Activated naive CD4-positive, alpha-beta T cell treated with anti-CD3 and anti-CD28 coated beads, Interleukin-2, amount 10 ng/mL, durations not matched to agents 7 days and 5 days (primary cell): ENCODE data around the gene RMRP.

Experiments
- CTCF ChIA-PET: fragments of 350-600 bp; sonication (Branson Sonifier 250); formaldehyde crosslinking; loops from one replicate; lab custom pipeline; 2021; ENCODE audit warnings: antibody characterized with exemption; lab: Charles Lee
- DNase-seq: peaks from one replicate; pipeline ENCODE4 v3.0.0-alpha.2; 2020
- H3K27ac Mint-ChIP-seq: one replicate; pipeline ENCODE4 v1.8.0; 2021; ENCODE audit warnings: mild to moderate bottlenecking, moderate library complexity, mixed read lengths
- H3K27me3 Mint-ChIP-seq: one replicate; pipeline ENCODE4 v1.8.0; 2021; ENCODE audit warnings: mild to moderate bottlenecking, mixed read lengths
- H3K36me3 Mint-ChIP-seq: one replicate; pipeline ENCODE4 v1.8.0; 2021; ENCODE audit warnings: mixed read lengths
- H3K4me1 Mint-ChIP-seq: one replicate; pipeline ENCODE4 v1.8.0; 2021; ENCODE audit warnings: mixed read lengths
- H3K4me3 Mint-ChIP-seq: one replicate; pipeline ENCODE4 v1.8.0; 2021; ENCODE audit warnings: mild to moderate bottlenecking, moderate library complexity, mixed read lengths
- H3K9me3 Mint-ChIP-seq: one replicate; pipeline ENCODE4 v1.8.0; 2021; ENCODE audit warnings: mixed read lengths

Gene RMRP

DNA sequence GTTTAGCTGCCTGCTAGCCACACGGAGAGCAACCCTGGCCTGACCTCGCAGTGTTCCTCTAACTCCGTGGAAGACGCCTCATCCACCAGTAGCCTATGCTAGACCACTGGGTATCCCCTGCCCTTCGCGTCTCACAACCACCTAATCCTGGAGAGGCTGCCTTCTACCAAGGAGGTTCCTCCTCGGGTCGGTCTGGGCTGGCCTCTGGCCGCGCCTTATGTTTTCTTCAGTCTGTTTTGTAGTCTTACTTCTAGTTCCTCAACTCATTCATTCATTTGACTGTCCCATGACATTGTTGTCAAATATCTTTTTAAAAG, 33.5 kb upstream of the RMRP start:
- Mint-ChIP-seq H3K4me3 (peak overlapping the region; percentile 80), H3K4me1 (peaks cover 27% of the 10 kb centered on the region), H3K27ac (no peak overlapping the region), H3K27me3 (peaks cover 20% of the 10 kb centered on the region), H3K9me3 (no peaks in the 10 kb centered on the region), H3K36me3 (peaks cover 5% of the 10 kb centered on the region)
- CTCF ChIA-PET, result interaction anchor here (1.0 to 2.3 kb wide), 4 partner anchors 18 to 80 kb away, joined by 3 to 6 read pairs (median 4); partner anchors contain the start of gene CA9
- DNase-seq, result no peak

DNA sequence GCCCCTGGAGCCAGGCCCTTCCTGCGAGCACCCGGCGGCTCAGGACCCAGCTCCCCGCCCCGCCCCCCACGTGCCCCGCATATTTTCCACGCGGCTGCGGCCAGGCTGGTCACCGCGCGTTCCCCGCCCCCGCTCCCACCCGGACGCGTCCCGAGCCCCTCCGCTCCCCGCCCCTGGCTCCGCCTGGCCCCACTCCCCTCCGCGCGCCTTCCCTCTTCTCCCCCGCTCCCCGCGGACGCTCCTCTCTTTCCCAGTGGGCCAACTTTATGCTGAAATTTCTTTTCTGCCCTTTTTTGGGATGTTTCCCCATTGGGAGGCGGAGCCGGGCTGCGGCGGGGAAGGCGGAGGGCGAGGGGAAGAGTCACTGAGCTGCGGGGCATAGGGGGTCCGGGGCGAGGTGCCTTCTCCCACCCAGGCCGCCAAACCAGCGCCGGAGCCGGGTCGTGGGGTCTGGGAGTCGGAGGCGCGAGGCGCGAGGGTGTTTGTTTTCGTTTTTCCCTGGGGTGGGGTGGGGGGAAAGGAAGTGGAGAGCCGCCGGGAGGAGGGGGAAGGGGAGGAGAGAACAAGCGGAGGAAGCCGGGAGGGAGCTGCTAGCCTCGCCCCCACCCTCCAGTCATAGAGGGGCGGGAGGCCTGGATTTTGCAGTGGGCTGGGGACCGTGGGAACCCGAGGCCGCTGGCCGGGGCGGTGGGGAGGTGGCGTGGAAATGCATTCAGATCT, 33.0 kb upstream of the RMRP start:
- H3K27me3 Mint-ChIP-seq, result peaks cover 20% of the 10 kb centered on the region
- no peaks in the 10 kb centered on the region for H3K9me3 Mint-ChIP-seq
- H3K4me3 Mint-ChIP-seq, result peak overlapping the region; percentile 80
- peak; percentile 66 for DNase-seq
- peaks cover 27% of the 10 kb centered on the region for H3K4me1 Mint-ChIP-seq
- no peak overlapping the region for H3K27ac Mint-ChIP-seq
- CTCF ChIA-PET, result interaction anchor here (0.9 to 2.3 kb wide), 4 partner anchors 18 to 80 kb away, joined by 3 to 6 read pairs (median 4); partner anchors contain the start of gene CA9
- peaks cover under 1% of the 10 kb centered on the region for H3K36me3 Mint-ChIP-seq

DNA sequence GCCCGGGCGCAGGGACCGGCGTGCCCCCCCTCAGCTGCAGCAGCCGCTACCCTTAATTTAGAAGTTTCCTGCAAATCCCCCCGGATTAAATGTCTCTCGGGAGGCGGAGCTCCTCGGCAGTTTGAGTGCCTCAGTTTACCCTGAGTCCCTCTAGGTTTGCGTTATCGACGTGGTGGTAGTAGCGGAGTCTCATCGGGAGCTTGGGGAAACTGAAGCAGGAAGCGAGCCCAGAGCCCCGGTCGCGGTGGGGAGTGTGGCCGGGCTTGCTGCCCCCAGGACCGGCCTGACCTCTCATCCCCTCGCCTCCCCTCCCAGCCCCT, 32.4 kb upstream of the RMRP start:
- Mint-ChIP-seq H3K9me3 (no peaks in the 10 kb centered on the region), H3K4me3 (peak overlapping the region; percentile 69), H3K27ac (no peak overlapping the region), H3K27me3 (peaks cover 20% of the 10 kb centered on the region), H3K36me3 (no peaks in the 10 kb centered on the region), H3K4me1 (peaks cover 27% of the 10 kb centered on the region)
- no peak for DNase-seq
- CTCF ChIA-PET, result interaction anchor here (0.9 to 2.3 kb wide), 2 partner anchors 43 to 79 kb away, joined by 3 to 4 read pairs; no protein-coding TSS in a partner anchor

DNA sequence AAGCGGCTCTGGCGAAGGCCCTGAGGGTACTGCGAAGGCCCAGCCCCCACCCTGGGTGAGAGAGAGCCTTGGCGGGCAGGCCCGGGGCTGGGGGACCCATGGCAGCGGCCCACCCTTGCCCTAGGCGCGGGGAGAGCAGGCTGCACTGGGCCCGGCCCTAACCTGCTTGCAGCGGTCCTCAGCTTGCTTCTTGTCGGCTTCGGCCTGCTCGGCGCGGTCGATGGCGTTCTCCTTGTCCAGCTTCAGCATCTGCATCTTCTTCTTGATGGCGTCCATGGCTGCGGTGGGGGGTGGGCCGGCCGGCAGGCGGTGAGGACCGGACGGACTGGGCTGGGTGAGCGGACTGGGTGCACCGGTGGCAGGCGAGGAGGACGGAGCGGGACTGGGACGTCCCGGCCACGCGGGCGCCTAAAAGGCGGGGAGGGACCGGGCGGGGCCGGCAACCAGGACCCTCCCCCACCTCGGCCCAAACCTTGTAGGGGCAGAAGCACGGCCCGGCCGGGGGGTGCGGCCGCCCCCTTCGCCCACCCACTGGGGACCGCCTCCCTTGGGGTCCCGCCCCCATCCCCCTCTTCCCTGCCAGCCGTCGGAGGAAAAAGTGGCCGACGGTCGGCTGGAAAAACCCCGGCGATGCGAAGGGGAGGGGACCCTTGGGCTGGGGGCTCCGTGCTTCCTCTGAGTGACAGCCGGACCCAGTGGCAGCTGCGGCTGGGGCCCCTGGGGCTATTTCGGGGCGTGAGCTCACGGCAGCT, 31.9 kb upstream of the RMRP start, which contains the start of gene TPM2:
Gene TPM2, minus strand, starts transcription at position 384 of the 752 bp plus-strand sequence. Its CDS starts 108 bp downstream, at position 276.
- H3K27me3 Mint-ChIP-seq, result peaks cover 20% of the 10 kb centered on the region
- H3K27ac Mint-ChIP-seq, result peak within 1 kb of the TSS; percentile 3
- no peaks in the 10 kb centered on the region for H3K9me3 Mint-ChIP-seq
- H3K4me3 Mint-ChIP-seq, result peak within 1 kb of the TSS; percentile 80
- no peak for DNase-seq
- H3K36me3 Mint-ChIP-seq, result no peaks in the 10 kb centered on the region
- CTCF ChIA-PET, result interaction anchor here (2.3 kb wide), 1 partner anchor 79 kb away, joined by 4 read pairs; no protein-coding TSS in a partner anchor
- peaks cover 27% of the 10 kb centered on the region for H3K4me1 Mint-ChIP-seq

DNA sequence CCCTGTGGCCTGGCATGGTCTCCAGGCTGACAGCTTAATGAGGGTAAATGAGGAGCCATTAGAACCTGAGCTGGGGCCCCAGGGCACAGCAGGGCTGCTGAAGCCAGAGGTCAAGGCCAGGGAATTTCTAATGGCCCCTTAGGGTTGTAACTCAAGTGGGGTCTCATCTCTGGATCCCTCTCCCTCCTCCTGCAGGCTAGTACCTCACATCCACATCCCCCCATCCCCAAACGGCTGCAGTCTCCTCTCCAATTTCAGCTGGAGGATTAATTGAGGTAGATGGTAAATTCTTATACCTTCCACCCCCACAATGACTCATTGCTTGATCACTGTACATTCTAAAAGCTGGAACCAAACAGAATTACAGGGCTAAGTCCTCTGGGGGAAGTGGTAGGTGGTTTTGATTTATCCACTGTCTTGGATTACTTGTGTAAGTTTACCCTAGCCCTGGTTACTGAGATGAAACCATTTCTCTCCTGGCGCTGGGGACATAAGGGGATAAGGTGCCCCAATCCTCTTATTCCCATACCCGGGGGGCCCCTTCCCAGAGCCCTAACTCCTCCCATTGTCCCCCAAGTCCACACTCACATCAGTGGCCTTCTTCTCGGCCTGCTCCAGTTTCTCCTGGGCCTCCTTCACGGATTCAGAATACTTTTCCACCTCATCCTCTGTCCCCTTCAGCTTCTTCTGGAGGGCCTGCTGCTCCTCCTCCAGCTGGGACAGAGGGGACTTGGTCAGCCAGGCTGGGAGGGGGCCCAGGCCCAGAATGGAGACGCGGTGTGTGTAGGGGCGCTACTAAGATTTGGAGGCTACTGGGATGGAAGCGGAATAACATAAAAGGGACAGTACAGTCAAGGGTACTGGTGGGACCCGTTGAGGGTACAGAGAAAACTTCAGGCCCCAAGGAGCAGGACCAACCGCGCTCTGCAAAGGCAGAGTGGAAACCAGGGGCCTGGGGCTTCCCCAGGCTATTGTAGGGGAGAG, 31.0 kb upstream of the RMRP start:
- H3K27me3 Mint-ChIP-seq, result peaks cover 20% of the 10 kb centered on the region
- H3K9me3 Mint-ChIP-seq, result no peaks in the 10 kb centered on the region
- peak overlapping the region; percentile 57 for H3K4me3 Mint-ChIP-seq
- H3K36me3 Mint-ChIP-seq, result no peaks in the 10 kb centered on the region
- CTCF ChIA-PET, result interaction anchor here (0.9 to 2.2 kb wide), 8 partner anchors 8 to 85 kb away, joined by 3 to 16 read pairs (median 4); partner anchors contain the start of genes CCDC107 and RMRP
- peak overlapping the region; percentile 3 for H3K27ac Mint-ChIP-seq
- no peak for DNase-seq
- H3K4me1 Mint-ChIP-seq, result peaks cover 27% of the 10 kb centered on the region

DNA sequence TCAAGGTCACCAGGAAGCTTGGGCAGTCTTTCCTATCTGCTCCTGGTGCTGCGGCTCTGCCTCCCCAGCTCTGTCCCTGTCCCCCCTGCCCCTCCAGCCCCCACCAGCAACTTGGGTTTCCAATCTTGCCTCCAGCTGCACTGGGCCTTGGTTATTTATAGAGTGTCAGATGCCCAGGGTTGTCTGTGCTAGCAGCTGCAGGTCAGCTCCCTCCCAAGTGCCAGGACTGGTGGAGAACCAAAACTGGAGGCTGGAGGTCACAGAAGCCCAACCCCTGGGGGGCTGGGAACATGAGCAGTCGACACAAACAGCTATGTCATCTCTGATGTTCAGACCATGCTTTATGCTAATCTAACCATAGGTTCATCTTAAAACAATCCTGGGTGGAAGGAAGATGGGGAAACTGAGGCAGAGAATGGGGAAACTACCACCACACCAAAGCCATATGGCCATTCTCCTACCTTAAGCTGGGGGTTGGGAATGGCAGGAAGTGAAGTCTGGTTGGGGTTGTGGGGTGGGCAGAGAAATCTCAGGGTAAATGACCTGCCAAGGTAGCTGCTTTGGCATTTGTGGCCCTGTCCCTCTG, 30.2 kb upstream of the RMRP start:
- Mint-ChIP-seq H3K27ac (no peak overlapping the region), H3K9me3 (no peaks in the 10 kb centered on the region), H3K4me3 (no peak overlapping the region), H3K27me3 (peaks cover 24% of the 10 kb centered on the region), H3K36me3 (no peaks in the 10 kb centered on the region), H3K4me1 (peaks cover 27% of the 10 kb centered on the region)
- CTCF ChIA-PET, result interaction anchor here (0.9 to 2.2 kb wide), 8 partner anchors 8 to 84 kb away, joined by 3 to 16 read pairs (median 4); partner anchors contain the start of genes CCDC107 and RMRP
- DNase-seq, result no peak

DNA sequence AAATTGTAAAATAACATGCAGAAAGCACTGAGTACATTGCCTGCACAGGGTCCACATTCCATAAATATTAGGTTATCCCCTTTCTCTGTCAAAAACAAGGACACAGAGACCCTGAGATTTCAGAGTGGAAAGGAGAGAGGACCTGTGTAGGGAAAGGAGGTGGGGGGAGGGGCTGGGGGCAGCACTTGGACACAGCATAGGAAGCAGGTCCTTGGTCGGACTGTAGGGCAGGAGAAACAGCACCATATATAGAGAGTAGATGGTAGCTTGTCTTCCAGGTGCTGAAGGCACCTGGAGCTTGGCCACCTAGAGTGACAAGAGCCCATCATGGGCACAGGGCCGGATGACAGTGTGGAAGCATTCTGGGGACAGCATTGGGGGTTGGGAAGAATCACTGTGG, 29.5 kb upstream of the RMRP start:
- peaks cover 27% of the 10 kb centered on the region for H3K4me1 Mint-ChIP-seq
- no peaks in the 10 kb centered on the region for H3K9me3 Mint-ChIP-seq
- no peak overlapping the region for H3K4me3 Mint-ChIP-seq
- no peak for DNase-seq
- peaks cover 29% of the 10 kb centered on the region for H3K27me3 Mint-ChIP-seq
- CTCF ChIA-PET, result interaction anchor here (1.3 to 2.2 kb wide), 4 partner anchors 9 to 71 kb away, joined by 4 to 16 read pairs (median 6); partner anchors contain the start of genes CCDC107 and RMRP
- no peaks in the 10 kb centered on the region for H3K36me3 Mint-ChIP-seq
- no peak overlapping the region for H3K27ac Mint-ChIP-seq

DNA sequence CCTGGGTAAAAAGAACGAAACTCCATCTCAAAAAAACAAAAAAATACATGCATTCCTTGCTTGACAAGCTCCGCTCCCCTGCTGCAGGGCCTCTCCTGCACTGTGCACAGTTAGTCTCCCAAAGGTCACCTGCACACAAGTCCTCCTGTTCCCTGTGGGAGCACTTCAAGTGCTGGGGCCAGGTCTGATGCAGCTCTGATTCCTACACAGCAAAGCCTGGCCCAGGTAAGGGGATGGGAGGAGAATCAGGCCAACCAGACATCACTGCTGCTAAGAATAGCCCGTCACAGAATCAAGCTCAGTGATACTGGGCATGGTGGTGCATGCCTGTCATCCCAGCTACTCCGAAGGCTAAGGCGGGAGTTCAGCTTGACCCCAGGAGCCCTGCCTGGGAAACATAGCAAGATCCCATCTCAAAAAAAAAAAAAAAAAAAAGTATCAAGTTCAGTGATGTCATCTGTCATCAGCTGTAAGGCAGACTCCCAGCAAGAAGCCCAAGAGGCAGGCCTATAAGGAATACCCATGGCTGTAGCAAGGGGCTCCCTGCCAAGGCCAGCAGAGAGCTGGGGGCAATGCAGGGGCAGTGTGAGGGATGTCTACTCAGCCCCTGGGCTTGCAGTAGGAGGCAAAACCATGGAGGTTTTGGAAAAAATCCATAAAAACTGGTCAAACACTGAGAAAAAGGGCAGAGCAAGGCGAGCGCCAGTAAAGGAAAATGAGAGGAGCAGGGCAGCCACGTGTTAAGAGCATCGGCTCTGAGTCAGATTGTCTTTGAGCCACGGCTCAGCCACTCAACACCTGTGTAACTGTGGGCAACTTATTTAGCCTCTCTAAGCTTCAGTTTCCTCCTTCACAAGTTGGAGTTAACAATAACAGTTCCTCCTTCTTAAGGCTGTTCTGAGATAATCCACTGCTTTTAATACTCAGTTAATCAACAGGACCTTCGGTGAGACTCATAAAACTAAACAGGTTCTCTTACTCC, 28.7 kb upstream of the RMRP start:
- Mint-ChIP-seq H3K27me3 (peaks cover 37% of the 10 kb centered on the region), H3K27ac (no peak overlapping the region), H3K4me1 (peaks cover 21% of the 10 kb centered on the region), H3K4me3 (no peak overlapping the region), H3K9me3 (no peaks in the 10 kb centered on the region), H3K36me3 (no peaks in the 10 kb centered on the region)
- CTCF ChIA-PET, result interaction anchor here (0.7 to 4.9 kb wide), 3 partner anchors 10 to 1070 kb away, joined by 3 to 49 read pairs (median 16); no protein-coding TSS in a partner anchor
- no peak for DNase-seq

DNA sequence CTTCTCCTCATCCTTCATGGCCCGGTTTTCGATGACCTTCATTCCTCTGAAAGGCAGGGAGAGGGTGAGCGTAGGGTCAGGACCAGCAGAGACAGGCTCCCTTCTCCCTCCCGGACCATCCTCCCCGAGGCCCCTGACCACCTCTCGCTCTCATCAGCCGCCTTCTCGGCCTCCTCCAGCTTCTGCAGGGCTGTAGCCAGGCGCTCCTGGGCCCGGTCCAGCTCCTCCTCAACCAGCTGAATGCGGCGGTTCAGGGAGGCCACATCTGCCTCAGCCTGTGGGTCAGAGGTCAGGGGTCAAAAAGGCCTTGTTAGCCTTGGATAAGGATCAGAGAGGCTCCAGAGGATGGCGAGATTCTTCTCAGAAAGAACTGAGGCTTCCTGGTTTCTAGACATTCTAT, 27.7 kb upstream of the RMRP start:
- Mint-ChIP-seq H3K27ac (no peak overlapping the region), H3K4me1 (peaks cover 12% of the 10 kb centered on the region), H3K9me3 (no peaks in the 10 kb centered on the region), H3K4me3 (no peak overlapping the region), H3K36me3 (no peaks in the 10 kb centered on the region), H3K27me3 (peaks cover 33% of the 10 kb centered on the region)
- no peak for DNase-seq
- CTCF ChIA-PET, result interaction anchor here (4.9 kb wide), 1 partner anchor 11 kb away, joined by 49 read pairs; no protein-coding TSS in a partner anchor

DNA sequence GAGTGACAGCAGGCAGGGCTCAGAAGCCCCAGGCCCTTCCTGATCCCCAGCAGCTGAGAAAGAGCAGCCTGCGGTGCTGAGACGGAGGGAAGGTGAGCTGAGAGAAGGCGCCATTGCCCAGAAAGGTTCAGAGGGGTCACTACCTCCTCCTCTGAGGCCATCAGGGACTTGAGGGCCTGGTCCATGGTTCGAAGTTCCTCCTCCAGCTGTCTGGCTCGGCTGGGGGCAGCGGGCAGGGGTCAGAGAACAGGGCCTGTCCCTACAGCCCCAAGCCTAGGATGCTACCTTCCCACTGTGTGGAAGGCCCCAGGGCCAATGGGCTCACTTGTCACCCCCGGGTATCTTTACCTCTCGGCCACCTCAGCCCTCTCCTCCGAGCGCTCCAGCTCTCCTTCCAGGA, 27.1 kb upstream of the RMRP start:
- H3K4me1 Mint-ChIP-seq, result peaks cover 10% of the 10 kb centered on the region
- H3K36me3 Mint-ChIP-seq, result no peaks in the 10 kb centered on the region
- peaks cover 39% of the 10 kb centered on the region for H3K27me3 Mint-ChIP-seq
- DNase-seq, result no peak
- no peak overlapping the region for H3K4me3 Mint-ChIP-seq
- no peak overlapping the region for H3K27ac Mint-ChIP-seq
- H3K9me3 Mint-ChIP-seq, result no peaks in the 10 kb centered on the region
- CTCF ChIA-PET, result interaction anchor here (0.9 to 4.9 kb wide), 3 partner anchors 12 to 72 kb away, joined by 3 to 49 read pairs (median 3); no protein-coding TSS in a partner anchor

DNA sequence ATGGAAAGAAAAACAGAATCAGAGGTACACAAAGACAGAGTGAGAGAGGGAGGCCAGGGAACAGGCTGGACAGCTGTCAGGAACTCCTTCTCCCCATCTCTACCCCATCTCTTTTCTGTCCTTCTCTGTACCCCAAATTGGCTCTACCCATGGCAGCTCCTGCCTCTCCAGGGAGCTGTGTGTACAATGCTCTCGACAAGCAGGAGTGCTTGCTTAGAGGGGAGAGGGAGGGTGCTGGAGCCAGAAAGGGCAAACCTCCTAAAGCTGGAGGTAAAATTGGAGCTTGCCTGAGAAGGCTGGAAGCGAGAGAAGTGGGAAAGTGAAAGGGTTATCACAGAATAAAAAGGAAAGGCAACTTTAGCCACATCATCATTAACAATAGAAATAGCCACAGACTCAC, 25.5 kb upstream of the RMRP start:
- H3K4me1 Mint-ChIP-seq, result peaks cover 2% of the 10 kb centered on the region
- CTCF ChIA-PET, result interaction anchor here (0.8 to 4.9 kb wide), 4 partner anchors 8 to 72 kb away, joined by 3 to 49 read pairs (median 3); no protein-coding TSS in a partner anchor

More for the DNA sequence above, 25.5 kb upstream of the RMRP start:
- H3K27ac Mint-ChIP-seq, result no peak overlapping the region
- DNase-seq, result no peak
- no peak overlapping the region for H3K4me3 Mint-ChIP-seq
- H3K9me3 Mint-ChIP-seq, result no peaks in the 10 kb centered on the region
- peaks cover 44% of the 10 kb centered on the region for H3K27me3 Mint-ChIP-seq
- no peaks in the 10 kb centered on the region for H3K36me3 Mint-ChIP-seq
